GM23338 (cell line): ENCODE results near the gene GRIN1. TPM values are rescaled to one million over a fixed set of nuclear protein-coding genes. Genes with fewer than 3 reads are reported as not detected.

Experiments
- ATAC-seq: fragments of 200-7000 bp; cut with Tn5 transposase; 3 replicates; pipeline ENCODE4 v1.9.1; 2020
- DNase-seq: peaks from one replicate; pipeline ENCODE4 v3.0.0-alpha.2; 2015; ENCODE audit warnings: low spot score
- H2AFZ ChIP-seq: fragments of 200-600 bp; sonication (generic); 2 replicates; pipeline ENCODE4 v1.8.0; 2016; ENCODE audit warnings: antibody characterized with exemption, mild to moderate bottlenecking, moderate library complexity
- H3F3A ChIP-seq: fragments of 200-600 bp; sonication (generic); replicated peaks from 2 replicates; pipeline ENCODE4 v1.8.0; 2017; ENCODE audit warnings: antibody characterized with exemption, mixed run types, low read depth
- H3K27ac ChIP-seq: fragments of 200-600 bp; sonication (generic); 2 replicates; pipeline ENCODE4 v1.6.1; 2016; ENCODE audit warnings: low read depth
- H3K27me3 ChIP-seq: fragments of 200-600 bp; sonication (generic); 2 replicates; pipeline ENCODE4 v1.8.0; 2016; ENCODE audit warnings: mild to moderate bottlenecking, mixed run types, moderate library complexity; ENCODE audit not compliant: insufficient read depth
- H3K36me3 ChIP-seq: fragments of 200-600 bp; sonication (generic); 2 replicates; pipeline ENCODE4 v1.8.0; 2016; ENCODE audit warnings: mild to moderate bottlenecking; ENCODE audit not compliant: insufficient read depth
- H3K4me1 ChIP-seq: fragments of 200-600 bp; sonication (generic); 2 replicates; pipeline ENCODE4 v1.8.0; 2016; ENCODE audit warnings: mild to moderate bottlenecking, moderate library complexity; ENCODE audit not compliant: insufficient read depth
- H3K4me2 ChIP-seq: fragments of 200-600 bp; sonication (generic); 2 replicates; pipeline ENCODE4 v1.7.1; 2017; ENCODE audit warnings: mixed run types
- H3K4me3 ChIP-seq: fragments of 200-600 bp; sonication (generic); 2 replicates; pipeline ENCODE4 v1.6.1; 2016; ENCODE audit warnings: mixed run types
- H3K79me2 ChIP-seq: fragments of 200-600 bp; sonication (generic); replicated peaks from 2 replicates; pipeline ENCODE4 v1.8.0; 2017; ENCODE audit warnings: mild to moderate bottlenecking; ENCODE audit not compliant: insufficient read depth
- H3K9me2 ChIP-seq: fragments of 200-600 bp; sonication (generic); 2 replicates; pipeline ENCODE4 v1.8.0; 2017; ENCODE audit not compliant: insufficient read depth
- H4K20me1 ChIP-seq: fragments of 200-600 bp; sonication (generic); replicated peaks from 2 replicates; pipeline ENCODE4 v1.8.0; 2017; ENCODE audit warnings: mild to moderate bottlenecking; ENCODE audit not compliant: insufficient read depth
- H3K27ac Mint-ChIP-seq: 2 replicates; pipeline ENCODE4 v1.8.0; 2020; ENCODE audit warnings: inconsistent platforms, mild to moderate bottlenecking, moderate library complexity, mixed read lengths
- H3K27me3 Mint-ChIP-seq: 3 replicates; pipeline ENCODE4 v1.8.0; 2022; ENCODE audit warnings: low read depth, mild to moderate bottlenecking, moderate library complexity, mixed read lengths, inconsistent platforms; ENCODE audit not compliant: insufficient read depth, poor library complexity
- H3K36me3 Mint-ChIP-seq: 3 replicates; pipeline ENCODE4 v1.8.0; 2021; ENCODE audit warnings: low read depth, mild to moderate bottlenecking, inconsistent platforms, moderate library complexity, mixed read lengths
- H3K4me1 Mint-ChIP-seq: 3 replicates; pipeline ENCODE4 v1.8.0; 2020; ENCODE audit warnings: mild to moderate bottlenecking, inconsistent platforms, mixed read lengths
- H3K4me3 Mint-ChIP-seq: 3 replicates; pipeline ENCODE4 v1.8.0; 2021; ENCODE audit warnings: moderate library complexity, mild to moderate bottlenecking, inconsistent platforms, mixed read lengths
- H3K9me3 Mint-ChIP-seq: 3 replicates; pipeline ENCODE4 v1.8.0; 2020; ENCODE audit warnings: moderate library complexity, mild to moderate bottlenecking, inconsistent platforms, mixed read lengths
- CREB1 ChIP-seq: fragments of 250-450 bp; sonication (Bioruptor Pico); IDR thresholded peaks from 2 replicates; pipeline ENCODE4 v1.5.0; 2020; ENCODE audit warnings: low read depth, mild to moderate bottlenecking, moderate library complexity
- CTCF ChIP-seq, 2 experiments: fragments of 200-600 bp in 1 of 2; sonication (generic) in 1 of 2; conservative IDR thresholded peaks; 2 replicates each; pipeline versions ENCODE4 v1.5.1 to v1.6.1; 2016 to 2017; ENCODE audit warnings: antibody characterized with exemption in 2 of 2, low read depth in 2 of 2, mild to moderate bottlenecking in 2 of 2, moderate library complexity in 1 of 2
- EZH2 ChIP-seq: fragments of 200-600 bp; sonication (generic); IDR thresholded peaks from one replicate; pipeline ENCODE4 v1.8.0; 2017; ENCODE audit warnings: antibody characterized with exemption, mild to moderate bottlenecking, low read depth; ENCODE audit not compliant: unreplicated experiment
- EZH2phosphoT487 ChIP-seq: fragments of 200-600 bp; sonication (generic); IDR thresholded peaks from one replicate; pipeline ENCODE4 v1.8.1; 2018; ENCODE audit warnings: antibody characterized with exemption; ENCODE audit not compliant: unreplicated experiment
- JUNB ChIP-seq: IDR thresholded peaks from one replicate; pipeline ENCODE4 v1.6.1; 2016; ENCODE audit warnings: antibody characterized with exemption; ENCODE audit not compliant: unreplicated experiment
- NANOG ChIP-seq: IDR thresholded peaks from 2 replicates; pipeline ENCODE4 v1.6.1; 2016; ENCODE audit warnings: antibody characterized with exemption, borderline replicate concordance
- POLR2AphosphoS5 ChIP-seq: IDR thresholded peaks from 2 replicates; pipeline ENCODE4 v1.6.1; 2016; ENCODE audit warnings: antibody characterized with exemption, low read depth
- STAT1 ChIP-seq: IDR thresholded peaks from one replicate; pipeline ENCODE4 v1.6.1; 2016; ENCODE audit warnings: antibody characterized with exemption; ENCODE audit not compliant: unreplicated experiment
- ZNF114 ChIP-seq: fragments of 250-450 bp; sonication (Bioruptor Pico); IDR thresholded peaks from 2 replicates; pipeline ENCODE4 v1.5.0; 2020; ENCODE audit warnings: mild to moderate bottlenecking, moderate library complexity
- ZNF331 ChIP-seq: fragments of 250-450 bp; sonication (Bioruptor Pico); IDR thresholded peaks from 2 replicates; pipeline ENCODE4 v1.5.0; 2020; ENCODE audit warnings: low read depth, mild to moderate bottlenecking, moderate library complexity
- ZNF462 ChIP-seq: fragments of 250-450 bp; sonication (Bioruptor Pico); IDR thresholded peaks from 2 replicates; pipeline ENCODE4 v1.5.0; 2020; ENCODE audit warnings: mild to moderate bottlenecking, moderate library complexity
- polyA plus RNA-seq: library from polyadenylated mRNA; unstranded; fragments of >200 nt; fragmentation: Nextera tagmentation; extraction: Ambion mirVana; gene quantifications from 2 replicates; pipeline ENCODE4 v1.2.1, GENCODE V29; 2016
- total RNA-seq: library from RNA; depleted of rRNA; stranded (reverse); fragments of >200 nt; shearing (Covaris generic); gene quantifications from 2 replicates; pipeline ENCODE4 v1.2.3, GENCODE V29; 2014
- TF ChIP-seq, protein P1 (sequence below): IDR thresholded peaks from one replicate; pipeline ENCODE4 v1.6.1; 2018; ENCODE audit warnings: antibody characterized with exemption; ENCODE audit not compliant: unreplicated experiment
- TF ChIP-seq, protein P2 (sequence below): IDR thresholded peaks from 2 replicates; pipeline ENCODE4 v1.6.1; 2016; ENCODE audit warnings: antibody characterized with exemption

The GRIN1 gene
- total and polyA plus RNA-seq, 2 experiments from 2014 or later, result 2.7 to 5.5 TPM

GRCh38 chr9:137161558-137162486, 22.9 kb downstream of the GRIN1 start:
- Mint-ChIP-seq H3K27me3 (peaks cover 88% of the 10 kb centered on the region), H3K9me3 (no peaks in the 10 kb centered on the region), H3K4me3 (peak overlapping the region; percentile 69), H3K4me1 (no peaks in the 10 kb centered on the region; the same call in 2 of the 3 replicates), H3K27ac (no peak overlapping the region), H3K36me3 (no peaks in the 10 kb centered on the region)
- no peaks in the 10 kb centered on the region for H3K36me3 ChIP-seq
- H3K4me3 ChIP-seq, result peak overlapping the region; percentile 62
- H2AFZ ChIP-seq, result peak overlapping the region; percentile 56; the same call in 1 of the 2 replicates
- no peak overlapping the region for H3K27ac ChIP-seq
- TF ChIP-seq CTCF (conservative IDR thresholded peaks at IDR 0.05; ENCODE audit: low read depth in 2 of 2) (no peak), ZNF114 (no peak), EZH2 (no peak), CREB1 (CRISPR knock-in tag) (no peak), POLR2AphosphoS5 (no peak), NANOG (no peak), STAT1 (no peak), ZNF331 (CRISPR knock-in tag) (no peak), EZH2phosphoT487 (no peak), ZNF462 (CRISPR knock-in tag) (no peak), JUNB (no peak)
- TF ChIP-seq, protein P1, sequence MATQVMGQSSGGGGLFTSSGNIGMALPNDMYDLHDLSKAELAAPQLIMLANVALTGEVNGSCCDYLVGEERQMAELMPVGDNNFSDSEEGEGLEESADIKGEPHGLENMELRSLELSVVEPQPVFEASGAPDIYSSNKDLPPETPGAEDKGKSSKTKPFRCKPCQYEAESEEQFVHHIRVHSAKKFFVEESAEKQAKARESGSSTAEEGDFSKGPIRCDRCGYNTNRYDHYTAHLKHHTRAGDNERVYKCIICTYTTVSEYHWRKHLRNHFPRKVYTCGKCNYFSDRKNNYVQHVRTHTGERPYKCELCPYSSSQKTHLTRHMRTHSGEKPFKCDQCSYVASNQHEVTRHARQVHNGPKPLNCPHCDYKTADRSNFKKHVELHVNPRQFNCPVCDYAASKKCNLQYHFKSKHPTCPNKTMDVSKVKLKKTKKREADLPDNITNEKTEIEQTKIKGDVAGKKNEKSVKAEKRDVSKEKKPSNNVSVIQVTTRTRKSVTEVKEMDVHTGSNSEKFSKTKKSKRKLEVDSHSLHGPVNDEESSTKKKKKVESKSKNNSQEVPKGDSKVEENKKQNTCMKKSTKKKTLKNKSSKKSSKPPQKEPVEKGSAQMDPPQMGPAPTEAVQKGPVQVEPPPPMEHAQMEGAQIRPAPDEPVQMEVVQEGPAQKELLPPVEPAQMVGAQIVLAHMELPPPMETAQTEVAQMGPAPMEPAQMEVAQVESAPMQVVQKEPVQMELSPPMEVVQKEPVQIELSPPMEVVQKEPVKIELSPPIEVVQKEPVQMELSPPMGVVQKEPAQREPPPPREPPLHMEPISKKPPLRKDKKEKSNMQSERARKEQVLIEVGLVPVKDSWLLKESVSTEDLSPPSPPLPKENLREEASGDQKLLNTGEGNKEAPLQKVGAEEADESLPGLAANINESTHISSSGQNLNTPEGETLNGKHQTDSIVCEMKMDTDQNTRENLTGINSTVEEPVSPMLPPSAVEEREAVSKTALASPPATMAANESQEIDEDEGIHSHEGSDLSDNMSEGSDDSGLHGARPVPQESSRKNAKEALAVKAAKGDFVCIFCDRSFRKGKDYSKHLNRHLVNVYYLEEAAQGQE, result no peak
- TF ChIP-seq, protein P2, sequence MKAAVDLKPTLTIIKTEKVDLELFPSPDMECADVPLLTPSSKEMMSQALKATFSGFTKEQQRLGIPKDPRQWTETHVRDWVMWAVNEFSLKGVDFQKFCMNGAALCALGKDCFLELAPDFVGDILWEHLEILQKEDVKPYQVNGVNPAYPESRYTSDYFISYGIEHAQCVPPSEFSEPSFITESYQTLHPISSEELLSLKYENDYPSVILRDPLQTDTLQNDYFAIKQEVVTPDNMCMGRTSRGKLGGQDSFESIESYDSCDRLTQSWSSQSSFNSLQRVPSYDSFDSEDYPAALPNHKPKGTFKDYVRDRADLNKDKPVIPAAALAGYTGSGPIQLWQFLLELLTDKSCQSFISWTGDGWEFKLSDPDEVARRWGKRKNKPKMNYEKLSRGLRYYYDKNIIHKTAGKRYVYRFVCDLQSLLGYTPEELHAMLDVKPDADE, result no peak
- H3F3A ChIP-seq, result peaks cover 4% of the 10 kb centered on the region; the same call in 1 of the 2 replicates
- peak overlapping the region; percentile 82 for H3K4me2 ChIP-seq
- ATAC-seq (peak; percentile 32), DNase-seq (peak; percentile 73)
- H3K79me2 ChIP-seq, result no peaks in the 10 kb centered on the region
- no peaks in the 10 kb centered on the region for H4K20me1 ChIP-seq
- H3K27me3 ChIP-seq, result peaks cover 83% of the 10 kb centered on the region
- peaks cover 2% of the 10 kb centered on the region; the same call in 1 of the 2 replicates for H3K4me1 ChIP-seq
- no peaks in the 10 kb centered on the region for H3K9me2 ChIP-seq
